ENCODE results near the gene HIVEP3. TPM values are rescaled to one million over a fixed set of nuclear protein-coding genes. Genes with fewer than 3 reads are reported as not detected.

HIVEP3 gene
- total RNA-seq, 4 donors from 2014 or later = 5.3 to 17.3 (median 9.1) TPM

DNA sequence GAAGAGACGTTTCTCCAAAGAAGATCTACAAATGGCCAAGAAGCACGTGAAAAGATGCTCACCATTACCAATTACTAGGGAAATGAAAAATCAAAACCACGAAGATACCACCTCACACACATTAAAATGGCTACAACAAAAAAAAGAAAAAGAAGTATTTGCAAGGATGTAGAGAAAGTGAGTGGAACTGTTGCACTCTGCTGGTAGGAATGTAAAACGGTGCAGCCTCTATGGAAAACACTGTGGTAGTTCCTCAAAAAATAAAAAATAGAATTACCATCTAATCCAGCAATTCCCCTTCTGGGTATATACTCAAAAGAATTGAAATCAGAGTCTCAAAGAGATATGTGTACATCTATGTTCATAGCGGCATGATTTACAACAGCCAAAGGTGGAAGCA is 318.8 kb downstream of the HIVEP3 start:
- no peak overlapping the region for H3K4me3 ChIP-seq (ENCODE audit: low read depth, poor library complexity, severe bottlenecking)
- DNase-seq (ENCODE audit: low spot score in 2 of 2) = no peak
- intact Hi-C loops (cut with DNase I; ENCODE audit: low total_unique reads) = no loop called here
- WGBS, 2 donors = 72 to 73% methylated on average over 5 of the region's 5 CpGs
- TF ChIP-seq, protein P1, sequence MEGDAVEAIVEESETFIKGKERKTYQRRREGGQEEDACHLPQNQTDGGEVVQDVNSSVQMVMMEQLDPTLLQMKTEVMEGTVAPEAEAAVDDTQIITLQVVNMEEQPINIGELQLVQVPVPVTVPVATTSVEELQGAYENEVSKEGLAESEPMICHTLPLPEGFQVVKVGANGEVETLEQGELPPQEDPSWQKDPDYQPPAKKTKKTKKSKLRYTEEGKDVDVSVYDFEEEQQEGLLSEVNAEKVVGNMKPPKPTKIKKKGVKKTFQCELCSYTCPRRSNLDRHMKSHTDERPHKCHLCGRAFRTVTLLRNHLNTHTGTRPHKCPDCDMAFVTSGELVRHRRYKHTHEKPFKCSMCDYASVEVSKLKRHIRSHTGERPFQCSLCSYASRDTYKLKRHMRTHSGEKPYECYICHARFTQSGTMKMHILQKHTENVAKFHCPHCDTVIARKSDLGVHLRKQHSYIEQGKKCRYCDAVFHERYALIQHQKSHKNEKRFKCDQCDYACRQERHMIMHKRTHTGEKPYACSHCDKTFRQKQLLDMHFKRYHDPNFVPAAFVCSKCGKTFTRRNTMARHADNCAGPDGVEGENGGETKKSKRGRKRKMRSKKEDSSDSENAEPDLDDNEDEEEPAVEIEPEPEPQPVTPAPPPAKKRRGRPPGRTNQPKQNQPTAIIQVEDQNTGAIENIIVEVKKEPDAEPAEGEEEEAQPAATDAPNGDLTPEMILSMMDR (IDR thresholded peaks at IDR 0.05) = no peak
- no peak for TF ChIP-seq POLR2A (IDR thresholded peaks at IDR 0.05)

DNA sequence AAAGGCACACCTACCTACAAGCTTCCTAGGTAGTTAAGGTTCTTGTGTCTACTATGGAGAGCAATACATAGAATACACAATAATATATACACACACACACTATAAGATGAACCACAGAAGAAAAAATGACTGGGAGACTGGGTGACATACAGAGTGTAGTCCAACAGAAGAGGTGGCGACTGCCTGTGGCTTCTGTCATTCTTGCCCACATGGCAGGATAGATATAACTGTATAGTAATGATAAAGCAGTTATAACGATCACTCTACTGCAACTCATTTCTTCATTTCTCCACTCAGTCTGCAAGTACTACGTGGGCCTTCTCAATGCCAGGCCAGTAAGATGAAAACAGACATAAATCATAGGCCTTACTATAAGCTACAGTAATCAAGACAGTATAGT is 320.4 kb downstream of the HIVEP3 start:
- DNase-seq (ENCODE audit: low spot score in 2 of 2) = no peak

DNA sequence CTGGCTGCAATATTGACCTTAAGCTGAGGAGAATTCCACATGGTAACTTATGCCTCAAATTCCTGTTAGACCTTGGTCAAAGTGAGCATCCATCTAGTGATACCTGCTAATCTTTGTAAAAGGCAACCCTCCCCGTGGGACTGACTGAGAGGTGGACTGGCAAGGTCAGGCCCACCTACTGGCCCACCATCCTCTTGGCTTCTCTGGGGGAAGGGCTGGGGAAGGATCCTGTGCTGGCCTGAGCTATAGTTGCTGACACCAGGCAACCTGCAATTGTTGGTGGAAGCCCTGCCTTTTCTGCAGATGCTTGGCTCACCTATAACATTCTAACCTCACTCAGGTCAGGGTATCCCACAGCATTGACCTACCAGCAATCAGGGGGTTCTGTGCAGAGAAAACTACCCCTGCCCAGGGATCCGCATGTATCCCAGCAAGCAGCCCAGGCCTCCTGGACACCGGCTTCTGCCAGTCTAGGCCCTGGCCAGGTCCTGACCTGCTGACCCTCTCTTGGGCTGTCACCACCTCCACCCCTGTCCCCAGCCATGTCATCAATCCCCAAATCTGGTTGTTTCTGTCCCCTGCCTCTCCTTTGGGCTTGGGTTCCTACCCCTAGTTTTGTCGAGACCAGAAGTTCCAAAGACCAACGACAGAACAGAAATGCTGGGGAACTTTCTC is 326.1 kb downstream of the HIVEP3 start:
- no peak for DNase-seq (ENCODE audit: low spot score in 2 of 2)

More for the DNA sequence above, 320.4 kb downstream of the HIVEP3 start:
- intact Hi-C loops (cut with DNase I; ENCODE audit: low total_unique reads) = no loop called here
- no peak overlapping the region for H3K4me3 ChIP-seq (ENCODE audit: low read depth, poor library complexity, severe bottlenecking)
- 94 to 98% methylated on average over 3 of the region's 3 CpGs for WGBS, 2 donors
- TF ChIP-seq, protein P1 (IDR thresholded peaks at IDR 0.05) = no peak
- no peak for TF ChIP-seq POLR2A (IDR thresholded peaks at IDR 0.05)

DNA sequence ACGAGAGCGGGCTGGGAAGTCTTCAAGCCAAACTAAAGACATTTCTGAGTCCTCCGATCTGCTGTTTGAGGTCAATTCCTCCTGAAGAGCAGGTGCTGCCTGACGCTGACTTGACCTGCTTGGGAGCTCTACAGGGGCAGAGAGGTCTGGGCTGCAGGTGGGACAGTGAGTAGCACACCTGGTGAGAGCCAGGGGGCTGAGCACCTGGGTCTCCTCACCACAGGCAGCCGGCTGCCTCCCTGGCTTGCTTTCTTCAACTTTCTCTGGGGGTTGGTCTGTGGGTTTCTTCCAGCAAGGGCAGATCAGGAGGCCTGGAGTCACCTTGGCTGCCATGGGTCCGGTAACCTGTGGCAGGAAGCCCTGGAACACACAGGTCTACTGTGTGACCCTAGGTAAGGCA is 326.8 kb downstream of the HIVEP3 start:
- intact Hi-C loops (cut with DNase I; ENCODE audit: low total_unique reads) = no loop called here
- no peak overlapping the region for H3K4me3 ChIP-seq (ENCODE audit: low read depth, poor library complexity, severe bottlenecking)
- 93 to 94% methylated on average over 6 of the region's 6 CpGs for WGBS, 2 donors
- DNase-seq (ENCODE audit: low spot score in 2 of 2) = no peak
- no peak for TF ChIP-seq POLR2A (IDR thresholded peaks at IDR 0.05)
- TF ChIP-seq, protein P1 (IDR thresholded peaks at IDR 0.05) = no peak

More for the DNA sequence above, 326.1 kb downstream of the HIVEP3 start:
- no peak overlapping the region for H3K4me3 ChIP-seq (ENCODE audit: low read depth, poor library complexity, severe bottlenecking)
- intact Hi-C loops (cut with DNase I; ENCODE audit: low total_unique reads) = no loop called here
- 95 to 97% methylated on average over 5 of the region's 5 CpGs for WGBS, 2 donors
- TF ChIP-seq POLR2A (IDR thresholded peaks at IDR 0.05) = no peak
- TF ChIP-seq, protein P1 (IDR thresholded peaks at IDR 0.05) = no peak

DNA sequence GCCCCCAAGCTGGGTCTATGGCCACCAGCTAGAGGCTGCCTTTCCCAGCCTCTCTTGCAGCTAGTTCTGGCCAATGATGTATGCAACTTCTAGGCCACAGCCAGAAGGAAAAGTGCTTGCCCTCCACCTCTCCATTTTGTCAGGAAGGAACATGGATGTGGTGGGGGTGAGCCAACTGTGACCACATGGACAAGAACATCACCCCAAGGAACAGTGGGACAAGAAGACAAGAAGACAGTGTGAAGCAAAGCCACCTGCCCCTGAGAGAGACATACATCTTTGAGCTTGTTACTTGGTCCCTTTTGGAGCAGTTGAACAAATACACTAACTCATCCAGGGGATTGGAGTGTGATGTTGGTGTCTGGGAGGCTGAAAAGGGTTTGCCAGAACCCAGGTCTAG is 328.4 kb downstream of the HIVEP3 start:
- TF ChIP-seq POLR2A (IDR thresholded peaks at IDR 0.05) = no peak
- TF ChIP-seq, protein P1 (IDR thresholded peaks at IDR 0.05) = no peak
- no peak overlapping the region for H3K4me3 ChIP-seq (ENCODE audit: low read depth, poor library complexity, severe bottlenecking)
- peak in 1 of 2 donors; percentile 29 for DNase-seq (ENCODE audit: low spot score in 2 of 2)
- intact Hi-C loops (cut with DNase I; ENCODE audit: low total_unique reads) = no loop called here

DNA sequence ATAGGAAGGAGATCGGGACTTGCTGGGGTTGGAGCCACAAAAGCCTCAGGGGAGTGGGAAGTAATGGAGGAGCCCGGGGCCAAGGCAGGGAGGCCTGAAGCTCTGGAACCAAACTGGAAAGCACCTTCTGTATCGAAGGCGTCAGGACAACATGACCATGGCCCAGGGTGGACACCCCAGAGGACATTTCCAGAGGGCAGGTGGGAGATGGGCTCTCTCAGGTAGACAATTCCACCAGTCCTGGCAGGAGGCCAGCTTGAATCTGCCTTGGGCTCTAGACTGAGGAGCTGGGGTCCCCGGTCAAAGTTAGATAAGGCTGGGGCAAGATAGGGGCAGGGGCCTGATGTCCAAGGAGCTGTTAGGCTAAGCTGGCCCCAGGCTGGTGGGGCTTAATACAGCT is 329.3 kb downstream of the HIVEP3 start:
- TF ChIP-seq, protein P1 (IDR thresholded peaks at IDR 0.05) = no peak
- no peak for TF ChIP-seq POLR2A (IDR thresholded peaks at IDR 0.05)
- WGBS, 2 donors = 93 to 96% methylated on average over 5 of the region's 5 CpGs
- intact Hi-C loops (cut with DNase I; ENCODE audit: low total_unique reads) = no loop called here
- DNase-seq (ENCODE audit: low spot score in 2 of 2) = no peak
- H3K4me3 ChIP-seq (ENCODE audit: low read depth, poor library complexity, severe bottlenecking) = no peak overlapping the region

Data from lower leg skin (tissue), 4 donors.